CD4-positive, alpha-beta T cell treated with Interleukin-15 for 1 hour (primary cell): ENCODE data around the gene TRABD2B.

ENCODE experiments used
- DNase-seq: peaks from one replicate; pipeline ENCODE4 v3.0.0-alpha.2; 2020

Gene TRABD2B

GRCh38 chr1:47818682-47819573, 178.3 kb downstream of the TRABD2B start:
- no peak for DNase-seq

DNA sequence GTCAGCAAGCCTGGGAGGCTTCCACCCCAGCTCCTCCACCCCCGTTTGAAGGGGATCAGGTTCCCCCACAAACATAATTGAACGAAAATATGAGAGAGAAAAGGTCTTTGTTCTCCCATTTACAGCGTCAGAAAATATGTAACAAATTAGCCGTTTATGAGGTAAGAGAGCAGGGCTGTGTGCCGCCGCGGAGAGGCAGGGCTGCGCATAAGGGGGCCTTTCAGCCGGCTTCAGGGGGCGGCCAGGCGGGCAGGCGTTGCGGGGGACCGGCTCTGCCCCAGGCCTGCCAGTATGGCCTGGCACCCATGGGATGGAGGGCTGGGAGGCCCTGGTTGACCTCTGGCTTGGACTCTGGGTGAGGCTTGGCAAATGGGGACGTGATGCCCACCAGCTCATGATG, 179.3 kb downstream of the TRABD2B start:
- DNase-seq = no peak

DNA sequence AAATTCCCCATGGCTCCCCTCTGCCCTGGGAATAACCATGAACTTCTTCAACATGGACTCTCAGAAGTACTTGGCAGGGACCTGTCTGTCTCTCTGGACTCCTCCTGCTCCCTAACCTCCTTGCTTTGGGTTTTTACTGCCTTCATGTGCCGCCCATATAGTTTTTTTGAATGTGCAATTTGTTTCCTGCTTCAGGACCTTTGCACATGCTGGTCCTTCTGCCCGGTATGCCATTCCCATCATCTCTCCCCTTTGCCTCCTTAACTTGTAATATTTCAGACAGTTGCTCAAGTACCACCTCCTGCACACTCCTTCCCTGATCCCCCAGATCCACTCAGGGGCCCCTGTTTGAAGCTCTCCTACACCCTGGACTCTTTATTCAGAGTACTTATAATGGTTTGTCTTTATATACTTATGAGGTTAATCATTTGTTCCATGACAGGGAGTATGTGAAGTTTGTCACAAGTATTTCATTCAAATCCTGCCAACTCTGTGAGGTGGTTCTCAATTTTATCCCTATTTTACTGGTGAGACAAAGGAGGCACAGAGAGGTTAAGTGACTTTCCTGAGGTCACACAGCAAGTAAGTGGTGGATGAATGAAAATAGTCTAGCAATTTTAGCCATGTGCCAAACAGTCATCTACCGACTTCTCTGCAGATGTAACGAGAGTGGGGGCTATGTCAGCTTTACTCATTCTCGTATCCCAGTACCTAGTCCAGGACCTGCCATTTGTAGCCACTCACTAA, 180.7 kb downstream of the TRABD2B start:
- no peak for DNase-seq

- no peak for DNase-seq
Observed at GRCh38 chr1:47814612-47815395, 182.4 kb downstream of the TRABD2B start.

DNA sequence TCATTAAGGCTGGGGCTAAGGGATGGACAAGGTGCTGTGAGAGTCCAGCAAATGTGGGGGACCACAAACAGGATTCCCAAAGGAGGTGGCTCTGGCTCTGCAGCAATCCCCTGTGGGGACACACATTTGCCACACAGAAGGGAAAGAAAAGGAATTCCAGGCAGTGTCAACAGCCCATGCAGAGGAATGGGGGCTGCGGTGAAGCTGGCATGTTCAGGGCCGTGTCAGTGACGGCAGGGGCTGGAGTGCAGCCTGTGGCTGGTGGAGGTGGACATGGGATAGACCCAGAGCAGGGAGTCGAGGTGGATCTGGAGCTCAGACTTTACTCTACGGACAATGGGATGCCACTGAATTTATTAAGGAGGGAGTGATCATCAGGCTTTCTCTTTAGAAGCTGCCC, 183.2 kb downstream of the TRABD2B start:
- DNase-seq = no peak

DNA sequence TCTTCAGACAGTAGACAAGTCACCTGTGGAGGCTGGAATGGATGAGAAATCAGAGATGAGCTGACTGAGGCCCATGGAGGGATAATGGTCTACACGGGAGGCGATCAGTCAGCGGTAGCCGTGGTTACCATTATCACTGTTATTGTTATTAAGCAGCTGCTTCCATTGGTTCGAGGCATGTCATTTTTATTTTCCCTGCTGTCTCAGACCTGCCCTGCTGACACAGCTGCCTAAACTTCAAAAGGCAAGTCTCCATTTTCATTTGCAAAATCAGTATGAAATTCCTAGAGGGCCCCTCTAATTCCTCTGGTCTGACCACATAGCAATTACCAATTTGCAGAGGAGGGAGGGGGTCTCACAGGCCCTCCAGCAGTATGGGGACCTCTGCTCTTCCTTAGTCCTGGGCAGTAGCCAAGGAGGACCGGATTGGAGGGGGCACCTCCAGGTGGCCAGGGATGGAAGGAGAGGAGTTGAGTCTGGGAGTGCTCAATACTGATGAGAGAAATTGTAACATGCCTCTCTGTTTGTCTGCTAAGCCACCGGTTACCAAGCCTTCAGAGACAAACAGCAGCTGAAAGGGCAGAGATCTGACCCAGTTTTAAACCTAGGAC, 184.2 kb downstream of the TRABD2B start:
- DNase-seq = no peak

DNA sequence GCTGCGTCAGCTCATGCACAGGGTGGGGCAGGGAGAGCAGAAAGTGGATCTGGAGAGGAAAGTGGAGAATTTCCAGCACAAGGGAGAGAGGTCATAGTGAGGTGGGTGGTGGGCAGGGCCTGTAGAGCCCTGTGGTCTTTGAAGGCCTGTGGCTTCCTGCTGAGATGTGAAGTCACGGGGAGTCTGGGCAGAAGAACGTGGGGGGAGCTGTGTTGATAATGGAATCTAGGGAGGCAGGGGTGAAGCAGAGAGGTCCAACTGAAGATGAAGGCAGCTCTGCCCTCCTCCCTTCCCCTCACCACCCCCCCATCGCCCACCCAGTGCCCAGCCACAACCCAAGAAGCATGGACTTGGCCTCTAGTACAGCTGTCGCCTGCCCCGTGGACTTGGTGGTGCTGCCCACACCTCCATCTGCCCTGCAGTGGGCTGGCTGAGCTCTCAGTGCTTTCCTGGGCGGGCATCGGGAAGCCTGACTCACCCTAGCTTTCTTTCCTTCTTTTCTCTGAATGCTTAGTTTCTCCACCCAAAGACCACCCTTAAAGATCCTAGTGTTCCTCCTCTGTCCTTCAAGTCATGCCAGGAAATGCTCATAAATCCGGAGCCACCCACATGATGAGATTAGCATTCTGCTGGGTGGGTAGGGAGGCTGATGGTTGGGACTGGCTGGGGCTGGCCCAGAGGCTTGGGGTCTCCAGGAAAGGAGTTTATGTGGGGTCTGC, 186.1 kb downstream of the TRABD2B start:
- DNase-seq = no peak

GRCh38 chr1:47809301-47810084, 187.7 kb downstream of the TRABD2B start:
- no peak for DNase-seq

- no peak for DNase-seq
Observed at GRCh38 chr1:47808612-47809011, 188.6 kb downstream of the TRABD2B start.

DNA sequence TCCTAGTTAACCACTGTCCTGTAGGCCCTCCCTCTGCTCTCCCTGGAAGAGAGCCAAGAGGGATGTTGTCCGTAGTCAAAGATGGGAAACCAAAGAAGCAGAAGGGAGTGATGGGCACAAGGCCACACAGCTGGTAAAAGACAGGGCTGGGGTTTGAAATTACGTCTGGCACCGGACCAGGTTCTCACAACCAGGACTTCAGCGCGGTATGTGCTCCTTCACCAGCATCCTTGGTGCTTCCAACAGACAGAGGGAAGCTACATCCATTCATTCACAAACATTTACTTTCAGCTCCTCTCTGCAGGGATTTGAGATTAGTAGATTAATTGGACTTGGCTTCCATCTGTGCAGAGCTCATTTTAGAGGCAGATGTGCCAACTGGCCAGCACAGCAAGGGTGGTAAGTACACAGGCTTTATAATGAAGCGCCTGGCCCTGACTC, 191.2 kb downstream of the TRABD2B start:
- DNase-seq = no peak

GRCh38 chr1:47805018-47805417, 192.2 kb downstream of the TRABD2B start:
- DNase-seq = no peak

DNA sequence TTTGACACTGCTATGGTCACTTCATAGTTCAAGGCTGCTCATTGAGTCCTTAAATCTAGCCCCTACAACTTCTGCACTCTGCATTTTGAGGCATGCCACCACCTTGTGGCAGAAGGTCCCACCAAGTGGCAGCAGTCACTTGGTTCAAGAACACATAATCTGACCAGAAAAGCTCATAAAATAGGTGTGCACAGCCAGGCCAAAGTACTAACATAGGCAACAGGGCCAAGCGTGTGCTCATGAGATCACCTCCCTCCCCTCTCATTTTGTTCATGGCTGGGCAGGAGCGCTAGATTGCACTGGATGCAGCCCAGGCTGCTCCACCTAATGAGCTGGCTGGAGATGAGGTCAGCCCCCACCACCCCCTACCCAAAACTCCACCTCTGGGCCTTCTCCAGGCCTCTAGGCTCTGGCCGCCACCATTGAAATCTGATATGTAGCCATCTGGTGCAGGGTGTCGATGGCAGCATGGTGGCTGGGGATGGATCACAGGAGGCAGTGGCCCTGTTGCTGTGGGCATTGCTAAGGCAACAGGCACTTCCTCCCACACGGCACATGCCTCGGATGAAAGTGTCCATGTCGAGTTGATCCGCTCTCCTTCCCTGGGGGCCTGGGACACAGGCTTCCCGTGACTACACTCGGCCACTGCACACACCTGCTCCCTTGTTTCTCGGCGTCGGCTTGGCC, 193.2 kb downstream of the TRABD2B start:
- DNase-seq = no peak

DNA sequence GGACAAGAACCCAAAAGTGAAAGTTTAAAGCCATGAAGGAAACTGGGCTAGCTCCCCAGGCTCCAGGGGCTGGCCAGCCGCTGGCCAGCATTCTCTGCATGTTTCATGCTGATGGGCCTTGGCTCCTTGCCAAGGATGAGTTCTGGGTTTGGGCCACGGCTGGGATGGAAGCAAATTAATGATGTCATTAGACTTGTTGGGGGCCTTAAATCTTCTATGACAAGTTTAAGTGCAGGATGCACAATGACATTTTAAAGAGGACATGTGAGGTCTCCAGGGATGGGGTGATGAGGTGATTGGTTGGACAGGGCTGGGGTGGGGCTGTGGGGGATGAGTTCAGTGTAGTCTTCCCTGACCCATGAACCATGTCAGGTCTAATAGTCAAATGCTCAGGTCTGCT, 199.6 kb downstream of the TRABD2B start:
- no peak for DNase-seq

DNA sequence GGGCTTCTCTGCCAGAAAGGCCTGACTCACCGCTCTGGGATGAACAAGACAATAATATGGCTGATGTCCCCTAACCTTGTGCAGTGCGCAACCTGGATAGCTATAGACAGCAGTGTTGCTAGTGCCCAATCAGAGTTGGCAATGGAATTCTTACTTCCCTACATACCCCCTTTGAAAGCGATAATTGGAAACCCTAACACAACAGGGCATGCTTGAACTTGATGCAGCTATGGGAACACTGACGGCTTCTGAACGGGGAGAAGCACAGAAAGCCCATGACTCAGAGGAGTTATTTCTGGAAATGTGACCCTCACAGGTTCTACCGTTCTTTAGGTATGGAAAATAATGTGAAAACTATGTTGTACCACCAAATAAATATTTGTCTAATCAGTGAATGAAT, 200.6 kb downstream of the TRABD2B start:
- no peak for DNase-seq

DNA sequence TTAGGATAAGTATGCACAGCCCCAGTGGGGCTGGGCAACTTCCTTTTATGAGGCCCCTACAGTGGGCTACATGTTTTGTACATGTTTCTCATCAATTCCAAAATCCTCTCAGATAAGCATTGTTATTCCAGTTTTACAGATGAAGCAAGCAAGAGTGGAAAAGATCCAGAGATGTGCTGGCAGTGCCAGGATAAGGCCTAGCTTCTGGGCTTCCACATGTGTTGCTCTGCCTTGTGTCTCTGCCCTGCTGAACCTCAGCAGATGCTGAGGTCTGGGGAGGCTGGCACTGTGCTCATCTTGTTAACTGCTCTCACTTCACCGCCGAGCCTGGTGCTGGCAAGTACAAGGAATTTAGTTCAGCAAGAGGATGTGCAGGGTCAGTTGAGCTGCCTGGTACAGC, 202.1 kb downstream of the TRABD2B start:
- no peak for DNase-seq

- no peak for DNase-seq
Observed at GRCh38 chr1:47794530-47794929, 202.7 kb downstream of the TRABD2B start.

- no peak for DNase-seq
Observed at GRCh38 chr1:47794081-47794480, 203.1 kb downstream of the TRABD2B start.

DNA sequence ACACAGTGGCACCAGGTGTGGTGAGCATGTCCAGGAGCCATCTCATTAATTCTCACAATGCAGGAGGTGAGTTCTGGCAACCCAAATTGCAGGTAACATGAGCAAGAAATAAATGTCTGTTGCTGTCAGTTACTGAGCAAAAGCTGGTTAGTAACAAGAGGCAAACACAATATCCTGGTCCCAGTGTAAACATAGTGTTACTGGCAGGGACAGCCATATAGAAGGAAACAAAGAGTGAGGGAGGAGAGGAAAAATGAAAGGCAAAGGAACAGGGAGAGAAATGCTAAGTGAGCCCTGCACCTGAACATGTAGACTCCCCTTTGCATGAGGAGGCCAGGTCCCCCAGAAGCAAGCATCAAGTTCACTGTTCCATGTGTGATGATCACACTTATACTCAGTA, 203.6 kb downstream of the TRABD2B start:
- no peak for DNase-seq

GRCh38 chr1:47792779-47793178, 204.4 kb downstream of the TRABD2B start:
- no peak for DNase-seq

GRCh38 chr1:47791879-47792608, 205.1 kb downstream of the TRABD2B start:
- no peak for DNase-seq
